Thyroid gland (tissue), 4 donors: ENCODE results near the gene SLC24A3.

Experiments
- POLR2A ChIP-seq, 2 donors: fragments of 450-650 bp; IDR thresholded peaks; one replicate each; pipeline ENCODE4 v1.6.1; 2017; ENCODE audit warnings: antibody characterized with exemption in 2 of 2, mild to moderate bottlenecking in 2 of 2, moderate library complexity in 1 of 2
- TF ChIP-seq, protein P1 (sequence below), 6 experiments: fragments of 200-600 bp in 3 of 6; fragments of 450-650 bp in 3 of 6; sonication (generic) in 3 of 6; IDR thresholded peaks; one replicate each; pipeline ENCODE4 v1.5.1; 2016 to 2019; ENCODE audit warnings: antibody characterized with exemption in 6 of 6, mild to moderate bottlenecking in 2 of 6, inconsistent platforms in 1 of 6, moderate library complexity in 1 of 6

- TF ChIP-seq, protein P1, sequence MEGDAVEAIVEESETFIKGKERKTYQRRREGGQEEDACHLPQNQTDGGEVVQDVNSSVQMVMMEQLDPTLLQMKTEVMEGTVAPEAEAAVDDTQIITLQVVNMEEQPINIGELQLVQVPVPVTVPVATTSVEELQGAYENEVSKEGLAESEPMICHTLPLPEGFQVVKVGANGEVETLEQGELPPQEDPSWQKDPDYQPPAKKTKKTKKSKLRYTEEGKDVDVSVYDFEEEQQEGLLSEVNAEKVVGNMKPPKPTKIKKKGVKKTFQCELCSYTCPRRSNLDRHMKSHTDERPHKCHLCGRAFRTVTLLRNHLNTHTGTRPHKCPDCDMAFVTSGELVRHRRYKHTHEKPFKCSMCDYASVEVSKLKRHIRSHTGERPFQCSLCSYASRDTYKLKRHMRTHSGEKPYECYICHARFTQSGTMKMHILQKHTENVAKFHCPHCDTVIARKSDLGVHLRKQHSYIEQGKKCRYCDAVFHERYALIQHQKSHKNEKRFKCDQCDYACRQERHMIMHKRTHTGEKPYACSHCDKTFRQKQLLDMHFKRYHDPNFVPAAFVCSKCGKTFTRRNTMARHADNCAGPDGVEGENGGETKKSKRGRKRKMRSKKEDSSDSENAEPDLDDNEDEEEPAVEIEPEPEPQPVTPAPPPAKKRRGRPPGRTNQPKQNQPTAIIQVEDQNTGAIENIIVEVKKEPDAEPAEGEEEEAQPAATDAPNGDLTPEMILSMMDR (IDR thresholded peaks at IDR 0.05), result no peak
- no peak for TF ChIP-seq POLR2A (IDR thresholded peaks at IDR 0.05)
These were observed 41.7 kb downstream of the SLC24A3 start for GRCh38 chr20:19253916-19254820.
